HepG2 (cell line): ENCODE data around the gene TESK1. TPM values are rescaled to one million over a fixed set of nuclear protein-coding genes. Genes with fewer than 3 reads are reported as not detected.

Experiments used
- DPF2 ChIP-seq: sonication (generic); formaldehyde crosslinking; IDR thresholded peaks from 2 replicates; pipeline ENCODE4 v1.4.0; 2020; ENCODE audit warnings: mild to moderate bottlenecking, low read depth, missing genetic modification reagents, borderline replicate concordance
- E2F2 ChIP-seq: sonication (generic); formaldehyde crosslinking; IDR thresholded peaks from 2 replicates; pipeline ENCODE4 v1.4.0; 2020; ENCODE audit warnings: missing genetic modification reagents, borderline replicate concordance
- ELF3 ChIP-seq: IDR thresholded peaks from 2 replicates; pipeline ENCODE4 v1.6.1; 2016; ENCODE audit warnings: missing genetic modification reagents, missing compliant biosample characterization
- ESRRA ChIP-seq: sonication (generic); formaldehyde crosslinking; IDR thresholded peaks from 2 replicates; pipeline ENCODE4 v1.5.1; 2020; ENCODE audit warnings: mild to moderate bottlenecking, low read depth, missing genetic modification reagents
- IKZF4 ChIP-seq: sonication (generic); formaldehyde crosslinking; IDR thresholded peaks from 2 replicates; pipeline ENCODE4 v1.5.1; 2020; ENCODE audit warnings: borderline replicate concordance, mild to moderate bottlenecking, low read depth, missing genetic modification reagents; ENCODE audit errors: not compliant biosample characterization
- LBX2 ChIP-seq: sonication (generic); formaldehyde crosslinking; IDR thresholded peaks from 2 replicates; pipeline ENCODE4 v1.5.0; 2020; ENCODE audit warnings: missing genetic modification reagents, mild to moderate bottlenecking, borderline replicate concordance
- MAF1 ChIP-seq: sonication (generic); formaldehyde crosslinking; IDR thresholded peaks from 2 replicates; pipeline ENCODE4 v1.5.0; 2020; ENCODE audit warnings: missing genetic modification reagents, borderline replicate concordance
- NR3C1 ChIP-seq: sonication (generic); formaldehyde crosslinking; IDR thresholded peaks from 2 replicates; pipeline ENCODE4 v1.4.0; 2020; ENCODE audit warnings: missing genetic modification reagents
- PRDM15 ChIP-seq: sonication (generic); formaldehyde crosslinking; IDR thresholded peaks from 2 replicates; pipeline ENCODE4 v1.4.0; 2020; ENCODE audit warnings: missing genetic modification reagents
- RFX5 ChIP-seq: IDR thresholded peaks from 2 replicates; pipeline ENCODE4 v1.6.1; 2011; ENCODE audit warnings: low read depth, low read length, improper control_type of control experiment
- SKI ChIP-seq: fragments of 450-650 bp; IDR thresholded peaks from one replicate; pipeline ENCODE4 v1.6.1; 2018; ENCODE audit warnings: mild to moderate bottlenecking; ENCODE audit not compliant: partially characterized antibody
- SMYD3 ChIP-seq: sonication (generic); formaldehyde crosslinking; IDR thresholded peaks from 2 replicates; pipeline ENCODE4 v1.8.1; 2023; ENCODE audit warnings: mild to moderate bottlenecking, missing genetic modification reagents
- SP5 ChIP-seq: IDR thresholded peaks from 2 replicates; pipeline ENCODE4 v1.6.1; 2016; ENCODE audit warnings: low read depth, borderline replicate concordance
- SSRP1 ChIP-seq: IDR thresholded peaks from 2 replicates; pipeline ENCODE4 v1.6.1; 2016; ENCODE audit warnings: control low read depth
- ZBTB37 ChIP-seq: sonication (generic); formaldehyde crosslinking; IDR thresholded peaks from 2 replicates; pipeline ENCODE4 v1.4.0; 2020; ENCODE audit warnings: mild to moderate bottlenecking, missing genetic modification reagents
- ZEB1 ChIP-seq: IDR thresholded peaks from 2 replicates; pipeline ENCODE4 v1.6.1; 2012; ENCODE audit warnings: mild to moderate bottlenecking, low read depth, inconsistent platforms; ENCODE audit not compliant: insufficient replicate concordance
- ZFP37 ChIP-seq: sonication (generic); formaldehyde crosslinking; IDR thresholded peaks from 2 replicates; pipeline ENCODE4 v1.4.0; 2020; ENCODE audit warnings: missing genetic modification reagents, borderline replicate concordance
- ZNF577 ChIP-seq: sonication (generic); formaldehyde crosslinking; IDR thresholded peaks from 2 replicates; pipeline ENCODE4 v1.4.0; 2020; ENCODE audit warnings: mild to moderate bottlenecking, low read depth, missing genetic modification reagents, borderline replicate concordance
- ZNF670 ChIP-seq: sonication (generic); formaldehyde crosslinking; IDR thresholded peaks from 2 replicates; pipeline ENCODE4 v1.8.0; 2022; ENCODE audit warnings: mild to moderate bottlenecking, missing genetic modification reagents, borderline replicate concordance
- ZNF782 ChIP-seq: sonication (generic); formaldehyde crosslinking; IDR thresholded peaks from 2 replicates; pipeline ENCODE4 v1.4.0; 2020; ENCODE audit warnings: missing genetic modification reagents, mild to moderate bottlenecking, borderline replicate concordance
- ZNF790 ChIP-seq: sonication (generic); formaldehyde crosslinking; IDR thresholded peaks from 2 replicates; pipeline ENCODE4 v1.8.0; 2022; ENCODE audit warnings: missing genetic modification reagents, mild to moderate bottlenecking, borderline replicate concordance
- ZNF841 ChIP-seq: sonication (generic); formaldehyde crosslinking; IDR thresholded peaks from 2 replicates; pipeline ENCODE4 v1.8.1; 2023; ENCODE audit warnings: missing genetic modification reagents, borderline replicate concordance
- ZSCAN22 ChIP-seq: sonication (generic); formaldehyde crosslinking; IDR thresholded peaks from 2 replicates; pipeline ENCODE4 v1.4.0; 2020; ENCODE audit warnings: mild to moderate bottlenecking, missing genetic modification reagents
- ZSCAN31 ChIP-seq: sonication (generic); formaldehyde crosslinking; IDR thresholded peaks from 2 replicates; pipeline ENCODE4 v1.5.0; 2020; ENCODE audit warnings: low read depth, mild to moderate bottlenecking, missing genetic modification reagents
- polyA plus RNA-seq, 8 experiments: library from polyadenylated mRNA; depleted of rRNA in 3 of 8; stranded (reverse) in 7 of 8; unstranded in 1 of 8; fragments of >200 nt; fragmentation: Illumina TruSeq in 4 of 8; extraction: Trizol in 4 of 8; gene quantifications; 2 replicates each; pipeline versions ENCODE4 v1.2.1 to v1.2.3, GENCODE V29; 2011 to 2016; ENCODE audit warnings: low read depth in 4 of 8, missing spikeins in 1 of 8, mixed read lengths in 1 of 8; ENCODE audit not compliant: insufficient read depth in 1 of 8
- total RNA-seq, 5 experiments: library from RNA; depleted of rRNA; stranded (reverse); fragments of >200 nt; fragmentation: Illumina TruSeq; extraction: Trizol; gene quantifications; 2 replicates each; pipeline ENCODE4 v1.2.3, GENCODE V29; 2016; ENCODE audit warnings: low read depth in 1 of 5

TESK1 gene
- total and polyA plus RNA-seq, 2 of the 13 experiments (the other 11 are each of a cell fraction or from before 2014, with no cell fraction given) = 7.3 to 13.6 TPM

GRCh38 chr9:35604578-35605350 is at the start of gene TESK1 (continued):
- TF ChIP-seq ZNF577 (CRISPR knock-in tag) = no peak
- TF ChIP-seq IKZF4 (CRISPR knock-in tag) = no peak
- no peak for TF ChIP-seq LBX2 (CRISPR knock-in tag)
- TF ChIP-seq ZBTB37 (CRISPR knock-in tag) = no peak
- TF ChIP-seq ZFP37 (CRISPR knock-in tag) = peak; percentile 50; the same call in 1 of the 2 replicates
- TF ChIP-seq SMYD3 (CRISPR knock-in tag) = no peak
- no peak for TF ChIP-seq NR3C1 (CRISPR knock-in tag)
- peak; percentile 82 for TF ChIP-seq SP5 (CRISPR knock-in tag)
- no peak for TF ChIP-seq RFX5
- no peak for TF ChIP-seq ELF3
- TF ChIP-seq ZNF790 = no peak
- no peak for TF ChIP-seq SKI
- TF ChIP-seq PRDM15 (CRISPR knock-in tag) = peak; percentile 68
- TF ChIP-seq E2F2 (CRISPR knock-in tag) = no peak
- TF ChIP-seq ZSCAN22 (CRISPR knock-in tag) = no peak
- TF ChIP-seq ZSCAN31 (CRISPR knock-in tag) = no peak
- TF ChIP-seq ZNF841 (CRISPR knock-in tag) = no peak
- TF ChIP-seq DPF2 = no peak
- TF ChIP-seq MAF1 (CRISPR knock-in tag) = no peak
- no peak for TF ChIP-seq SSRP1 (CRISPR knock-in tag)
- TF ChIP-seq ZNF782 (CRISPR knock-in tag) = no peak
- TF ChIP-seq ESRRA (CRISPR knock-in tag) = no peak; the same call in 1 of the 2 replicates
- TF ChIP-seq ZNF670 (CRISPR knock-in tag) = no peak
- TF ChIP-seq ZEB1 = peak; percentile 47
